ENCODE measurements around the gene NUTM2B.
"Not testable (repeated sequence)": the region's sequence is repeated elsewhere in the genome, so short reads cannot be mapped to it uniquely, and the experiment has no call there.

NUTM2B gene

DNA sequence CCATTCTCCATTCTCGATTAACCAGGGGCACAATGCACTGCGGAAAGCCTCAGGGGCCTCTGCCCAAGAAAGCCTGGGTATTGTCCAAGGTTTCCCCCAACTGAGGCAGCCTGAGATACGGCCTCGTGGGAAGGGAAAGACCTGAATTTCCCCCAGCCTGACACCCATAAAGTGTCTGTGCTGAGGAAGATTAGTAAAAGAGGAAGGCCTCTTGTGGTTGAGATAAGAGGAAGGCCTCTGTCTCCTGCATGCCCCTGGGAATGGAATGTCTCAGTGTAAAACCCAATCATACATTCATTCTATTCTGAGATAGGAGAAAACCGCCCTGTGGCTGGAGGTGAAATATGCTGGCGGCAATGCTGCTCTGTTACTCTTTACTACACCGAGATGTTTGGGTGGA is 41.8 kb downstream of the NUTM2B start:
- DNase-seq (ENCODE audit: low spot score), result not testable (repeated sequence)

DNA sequence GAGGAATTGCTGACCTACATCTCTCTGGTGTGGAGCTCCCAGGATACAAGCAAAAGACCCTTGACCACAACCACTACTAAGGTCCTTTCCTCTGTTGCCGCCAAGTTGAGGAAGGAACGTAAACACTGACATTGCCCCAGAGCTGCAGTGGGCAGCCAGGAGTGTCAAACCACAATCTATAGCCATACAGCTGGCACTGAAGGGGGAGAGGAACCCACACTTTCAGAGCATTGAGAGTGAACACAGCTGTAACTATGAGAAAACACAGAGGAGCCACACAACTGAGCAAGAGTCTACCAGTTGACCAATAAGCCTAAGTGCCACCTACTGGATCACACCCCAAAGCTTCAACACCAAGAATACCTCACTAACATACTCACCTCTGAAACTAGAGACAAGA is 45.5 kb downstream of the NUTM2B start:
- not testable (repeated sequence) for DNase-seq (ENCODE audit: low spot score)

DNA sequence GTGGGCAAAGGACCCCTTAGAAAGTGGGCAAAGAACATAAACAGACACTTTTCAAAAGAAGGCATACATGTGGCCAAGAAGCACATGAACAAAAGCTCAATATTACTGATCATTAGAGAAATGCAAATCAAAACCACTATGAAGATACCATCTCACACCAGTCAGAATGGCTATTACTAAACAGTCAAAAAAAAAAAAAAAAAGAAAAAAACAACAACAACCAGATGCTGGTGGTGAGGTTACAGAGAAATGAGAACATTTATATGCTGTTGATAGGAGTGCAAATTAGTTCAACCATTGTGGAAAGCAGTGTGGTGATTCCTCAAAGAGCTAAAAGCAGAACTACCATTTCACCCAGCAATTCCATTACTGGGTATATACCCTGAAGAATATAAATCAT is 50.6 kb downstream of the NUTM2B start:
- not testable (repeated sequence) for DNase-seq (ENCODE audit: low spot score)

DNA sequence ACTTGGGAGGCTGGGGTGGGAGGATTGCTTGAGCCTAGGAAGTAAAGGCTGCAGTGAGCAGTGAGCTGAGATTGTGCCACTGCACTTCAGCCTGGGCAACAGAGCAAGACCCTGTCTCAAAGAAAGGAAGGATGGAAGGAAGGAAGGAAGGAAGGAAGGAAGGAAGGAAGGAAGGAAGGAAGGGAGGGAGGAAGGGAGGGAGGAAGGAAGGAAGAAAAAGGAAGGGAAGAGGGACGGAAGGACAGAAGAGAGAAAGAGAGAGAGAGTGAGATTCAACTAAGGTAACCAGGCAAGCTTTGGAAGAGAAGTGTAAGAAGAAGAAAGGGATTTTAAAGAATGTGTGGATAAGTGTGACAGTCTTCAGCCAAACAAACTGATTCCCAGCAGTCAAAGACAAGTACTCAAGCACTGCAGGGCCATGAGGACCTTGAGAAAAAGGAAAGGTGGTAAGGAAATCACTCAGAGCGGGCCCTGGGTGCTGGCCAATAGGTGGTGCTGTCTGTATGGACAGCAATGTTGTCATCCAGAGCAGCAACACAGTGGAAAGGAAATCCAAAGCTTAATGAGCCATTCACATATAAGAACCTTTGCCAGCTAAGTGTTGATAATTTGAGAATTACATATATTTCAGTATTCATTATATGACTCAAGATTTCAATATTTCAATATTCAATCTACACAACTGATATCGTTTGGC is 55.4 kb downstream of the NUTM2B start:
- not testable (repeated sequence) for DNase-seq (ENCODE audit: low spot score)
